C4-2B (cell line): ENCODE results near the gene CFAP90.

Experiments used
- ZFX ChIP-seq: fragments of 450-650 bp; IDR thresholded peaks from 2 replicates; pipeline ENCODE4 v1.6.1; 2017
- TF ChIP-seq, protein P1 (sequence below): fragments of 450-650 bp; conservative IDR thresholded peaks from 2 replicates; pipeline ENCODE4 v1.5.1; 2017; ENCODE audit warnings: mild to moderate bottlenecking

DNA sequence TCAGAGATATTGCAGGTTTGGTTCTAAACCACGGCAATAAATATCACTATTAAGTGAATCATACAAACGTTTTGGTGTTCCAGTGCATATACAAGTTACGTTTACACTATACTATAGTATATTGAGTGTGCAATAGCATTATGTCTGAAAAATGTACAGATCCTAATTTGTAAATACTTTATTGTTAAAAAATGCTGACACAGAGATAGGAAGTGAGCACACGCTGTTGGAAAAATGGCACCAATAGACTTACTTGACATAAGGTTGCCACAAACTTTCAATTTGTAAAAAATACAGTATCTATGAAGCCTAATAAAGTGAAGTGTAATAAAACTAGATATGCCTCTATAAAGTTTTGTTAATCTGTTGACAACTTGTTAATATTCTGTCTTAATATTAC, 16.0 kb downstream of the CFAP90 start:
- TF ChIP-seq, protein P1, sequence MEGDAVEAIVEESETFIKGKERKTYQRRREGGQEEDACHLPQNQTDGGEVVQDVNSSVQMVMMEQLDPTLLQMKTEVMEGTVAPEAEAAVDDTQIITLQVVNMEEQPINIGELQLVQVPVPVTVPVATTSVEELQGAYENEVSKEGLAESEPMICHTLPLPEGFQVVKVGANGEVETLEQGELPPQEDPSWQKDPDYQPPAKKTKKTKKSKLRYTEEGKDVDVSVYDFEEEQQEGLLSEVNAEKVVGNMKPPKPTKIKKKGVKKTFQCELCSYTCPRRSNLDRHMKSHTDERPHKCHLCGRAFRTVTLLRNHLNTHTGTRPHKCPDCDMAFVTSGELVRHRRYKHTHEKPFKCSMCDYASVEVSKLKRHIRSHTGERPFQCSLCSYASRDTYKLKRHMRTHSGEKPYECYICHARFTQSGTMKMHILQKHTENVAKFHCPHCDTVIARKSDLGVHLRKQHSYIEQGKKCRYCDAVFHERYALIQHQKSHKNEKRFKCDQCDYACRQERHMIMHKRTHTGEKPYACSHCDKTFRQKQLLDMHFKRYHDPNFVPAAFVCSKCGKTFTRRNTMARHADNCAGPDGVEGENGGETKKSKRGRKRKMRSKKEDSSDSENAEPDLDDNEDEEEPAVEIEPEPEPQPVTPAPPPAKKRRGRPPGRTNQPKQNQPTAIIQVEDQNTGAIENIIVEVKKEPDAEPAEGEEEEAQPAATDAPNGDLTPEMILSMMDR: no peak
- TF ChIP-seq ZFX: no peak
